Bronchial epithelial cell (primary cell): Measurements from ENCODE around the gene PLEKHM3. TPM values are rescaled to one million over a fixed set of nuclear protein-coding genes. Genes with fewer than 3 reads are reported as not detected.

Experiments used
- DNase-seq: peaks from one replicate; pipeline ENCODE4 v3.0.0-alpha.2; 2010; ENCODE audit warnings: low read depth
- FAIRE-seq: peaks from 2 replicates; lab custom pipeline; 2011; peaks lifted over from hg19 to GRCh38; lab: Jason Lieb, UNC
- H3K27me3 ChIP-seq: 2 replicates; pipeline ENCODE4 v1.5.1; 2011; ENCODE audit warnings: low read length; ENCODE audit not compliant: control insufficient read depth, insufficient read depth
- H3K36me3 ChIP-seq: 2 replicates; pipeline ENCODE4 v1.5.1; 2011; ENCODE audit warnings: low read length; ENCODE audit not compliant: control insufficient read depth, insufficient read depth
- H3K4me3 ChIP-seq: 2 replicates; pipeline ENCODE4 v1.5.1; 2011; ENCODE audit warnings: mild to moderate bottlenecking, low read depth, low read length, control low read depth
- CTCF ChIP-seq: IDR thresholded peaks from 2 replicates; pipeline ENCODE4 v1.5.1; 2011; ENCODE audit warnings: mild to moderate bottlenecking, moderate library complexity, low read length, control low read depth, inconsistent platforms; ENCODE audit not compliant: insufficient read depth, severe bottlenecking
- total RNA-seq: library from RNA; depleted of rRNA; stranded (reverse); fragments of >200 nt; gene quantifications from 2 replicates; pipeline ENCODE4 v1.2.1, GENCODE V29; 2014

PLEKHM3 gene
- total RNA-seq, 1 donor from 2014 or later: 9.5 TPM

GRCh38 chr2:207895274-207895860 lies 130.0 kb downstream of the PLEKHM3 start:
- Histone ChIP-seq H3K4me3 (no peak overlapping the region), H3K36me3 (no peaks in the 10 kb centered on the region), H3K27me3 (no peaks in the 10 kb centered on the region)
- peak; percentile 33 for TF ChIP-seq CTCF
- DNase-seq (peak; percentile 34), FAIRE-seq (no peak)

- Histone ChIP-seq H3K27me3 (no peaks in the 10 kb centered on the region), H3K36me3 (no peaks in the 10 kb centered on the region), H3K4me3 (no peak overlapping the region)
- no peak for TF ChIP-seq CTCF
- no peak for DNase-seq
- no peak for FAIRE-seq
Measured at GRCh38 chr2:207892716-207893402, 132.5 kb downstream of the PLEKHM3 start.

GRCh38 chr2:207891086-207891844 lies 134.1 kb downstream of the PLEKHM3 start:
- TF ChIP-seq CTCF: no peak
- no peak for FAIRE-seq

GRCh38 chr2:207887500-207887899 lies 137.8 kb downstream of the PLEKHM3 start:
- H3K27me3 ChIP-seq: no peaks in the 10 kb centered on the region
- H3K36me3 ChIP-seq: no peaks in the 10 kb centered on the region
- DNase-seq (no peak), FAIRE-seq (no peak)
- no peak for TF ChIP-seq CTCF
- no peak overlapping the region for H3K4me3 ChIP-seq

More at GRCh38 chr2:207891086-207891844, 134.1 kb downstream of the PLEKHM3 start:
- Histone ChIP-seq H3K4me3 (no peak overlapping the region), H3K36me3 (no peaks in the 10 kb centered on the region), H3K27me3 (no peaks in the 10 kb centered on the region)
- DNase-seq: no peak

- Histone ChIP-seq H3K4me3 (no peak overlapping the region), H3K27me3 (no peaks in the 10 kb centered on the region), H3K36me3 (no peaks in the 10 kb centered on the region)
- no peak for TF ChIP-seq CTCF
- DNase-seq: no peak
- peak; percentile 84 for FAIRE-seq
Measured at GRCh38 chr2:207885010-207885409, 140.3 kb downstream of the PLEKHM3 start.
